ENCODE results near the gene BEST3.

DNA sequence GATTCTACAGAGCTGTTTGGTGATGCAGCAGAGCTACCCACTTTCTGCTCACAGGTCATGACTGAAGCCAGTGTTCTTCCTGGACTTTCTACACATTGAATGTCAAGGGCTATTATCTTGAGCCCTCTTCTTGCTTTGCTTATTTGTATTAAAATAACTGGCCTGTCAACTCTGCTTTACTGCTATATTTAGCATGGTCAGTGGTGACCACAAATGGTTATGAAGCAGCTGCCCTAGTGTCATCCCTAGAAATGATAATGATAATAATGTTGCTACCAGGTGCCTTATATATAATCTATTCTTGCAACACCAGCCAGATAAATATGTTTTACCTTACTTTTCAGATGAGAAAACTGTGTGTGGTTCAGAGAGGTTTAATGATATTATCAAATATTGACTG lies 85.8 kb downstream of the BEST3 start:
- TF ChIP-seq, protein P1, sequence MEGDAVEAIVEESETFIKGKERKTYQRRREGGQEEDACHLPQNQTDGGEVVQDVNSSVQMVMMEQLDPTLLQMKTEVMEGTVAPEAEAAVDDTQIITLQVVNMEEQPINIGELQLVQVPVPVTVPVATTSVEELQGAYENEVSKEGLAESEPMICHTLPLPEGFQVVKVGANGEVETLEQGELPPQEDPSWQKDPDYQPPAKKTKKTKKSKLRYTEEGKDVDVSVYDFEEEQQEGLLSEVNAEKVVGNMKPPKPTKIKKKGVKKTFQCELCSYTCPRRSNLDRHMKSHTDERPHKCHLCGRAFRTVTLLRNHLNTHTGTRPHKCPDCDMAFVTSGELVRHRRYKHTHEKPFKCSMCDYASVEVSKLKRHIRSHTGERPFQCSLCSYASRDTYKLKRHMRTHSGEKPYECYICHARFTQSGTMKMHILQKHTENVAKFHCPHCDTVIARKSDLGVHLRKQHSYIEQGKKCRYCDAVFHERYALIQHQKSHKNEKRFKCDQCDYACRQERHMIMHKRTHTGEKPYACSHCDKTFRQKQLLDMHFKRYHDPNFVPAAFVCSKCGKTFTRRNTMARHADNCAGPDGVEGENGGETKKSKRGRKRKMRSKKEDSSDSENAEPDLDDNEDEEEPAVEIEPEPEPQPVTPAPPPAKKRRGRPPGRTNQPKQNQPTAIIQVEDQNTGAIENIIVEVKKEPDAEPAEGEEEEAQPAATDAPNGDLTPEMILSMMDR (IDR thresholded peaks at IDR 0.05), result no peak
- TF ChIP-seq POLR2A (IDR thresholded peaks at IDR 0.05), result no peak
